Naive B cell (primary cell): Measurements from ENCODE around the gene AP1B1. TPM values are rescaled to one million over a fixed set of nuclear protein-coding genes. Genes with fewer than 3 reads are reported as not detected.
"Not testable (repeated sequence)": the region's sequence is repeated elsewhere in the genome, so short reads cannot be mapped to it uniquely, and the experiment has no call there.

Source experiments
- ATAC-seq, 2 donors: fragments of 150-1000 bp; cut with Tn5 transposase; 2 replicates each; pipeline ENCODE4 v1.10.0; 2021; ENCODE audit warnings: low read depth in 2 of 2, mild to moderate bottlenecking in 2 of 2, moderate library complexity in 2 of 2
- DNase-seq: peaks from one replicate; pipeline ENCODE4 v3.0.0; 2022
- H3K27ac Mint-ChIP-seq, 6 donors: one replicate each; pipeline ENCODE4 v1.8.0; 2020 to 2022; ENCODE audit warnings: mild to moderate bottlenecking in 6 of 6, mixed read lengths in 6 of 6, moderate library complexity in 5 of 6, inconsistent platforms in 2 of 6
- H3K27me3 Mint-ChIP-seq, 3 donors: one replicate each; pipeline ENCODE4 v1.8.0; 2021 to 2022; ENCODE audit warnings: mixed read lengths in 3 of 3, mild to moderate bottlenecking in 1 of 3
- H3K36me3 Mint-ChIP-seq, 2 donors: one replicate each; pipeline ENCODE4 v1.8.0; 2020 to 2022; ENCODE audit warnings: mixed read lengths in 2 of 2, inconsistent platforms in 1 of 2, mild to moderate bottlenecking in 1 of 2
- H3K4me1 Mint-ChIP-seq, 3 donors: one replicate each; pipeline ENCODE4 v1.8.0; 2020 to 2022; ENCODE audit warnings: mixed read lengths in 3 of 3, inconsistent platforms in 1 of 3, mild to moderate bottlenecking in 1 of 3, moderate library complexity in 1 of 3
- H3K4me3 Mint-ChIP-seq, 8 donors: one replicate each; pipeline ENCODE4 v1.8.0; 2020 to 2022; ENCODE audit warnings: mild to moderate bottlenecking in 8 of 8, mixed read lengths in 8 of 8, moderate library complexity in 8 of 8, inconsistent platforms in 2 of 8
- H3K9me3 Mint-ChIP-seq, 7 donors: one replicate each; pipeline ENCODE4 v1.8.0; 2020 to 2022; ENCODE audit warnings: mixed read lengths in 7 of 7, mild to moderate bottlenecking in 5 of 7, inconsistent platforms in 2 of 7, moderate library complexity in 1 of 7
- polyA plus RNA-seq, 6 donors: library from polyadenylated mRNA; unstranded; fragments of 300-500 nt; fragmentation: Illumina TruSeq; gene quantifications; one replicate each; pipeline ENCODE4 v1.2.3, GENCODE V29; 2021; ENCODE audit warnings: low read depth in 6 of 6

AP1B1 gene
- polyA plus RNA-seq, 6 donors from 2014 or later, result 27.4 to 72.0 (median 42.5) TPM

- Mint-ChIP-seq H3K4me1 (peaks cover 76 to 93% (median 91%) of the 10 kb centered on the region in 3 donors), H3K36me3 (peaks cover 7 to 25% of the 10 kb centered on the region in 2 donors), H3K4me3 (peak overlapping the region; percentile 36 to 87 (median 70)), H3K27ac (peak overlapping the region; percentile 26 to 99 (median 96)), H3K27me3 (no peaks in the 10 kb centered on the region), H3K9me3 (no peaks in the 10 kb centered on the region)
- DNase-seq, result no peak
- no peak for ATAC-seq
Observed at GRCh38 chr22:29382580-29383302, 5.6 kb downstream of the AP1B1 start.

DNA sequence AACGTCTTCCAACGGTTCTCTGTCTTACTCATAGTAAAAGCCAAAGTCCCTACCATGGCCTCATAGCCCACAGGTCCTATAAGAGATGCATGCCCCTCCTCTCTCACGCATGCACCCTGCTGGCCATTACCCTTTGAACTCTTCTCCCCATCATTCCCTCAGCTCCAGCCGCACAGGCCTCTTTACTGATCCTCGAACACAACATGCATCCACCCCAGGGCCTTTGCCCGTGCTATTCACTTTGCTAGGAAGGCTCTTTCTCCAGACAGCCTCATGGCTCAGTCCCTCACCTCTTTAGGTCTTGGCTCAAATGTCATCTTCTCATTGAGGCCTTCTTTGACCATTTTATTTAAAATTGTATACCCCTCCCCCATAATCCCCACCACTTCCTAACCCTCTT lies 7.5 kb downstream of the AP1B1 start:
- ATAC-seq (no peak), DNase-seq (no peak)
- peaks cover 70 to 92% (median 89%) of the 10 kb centered on the region in 3 donors for H3K4me1 Mint-ChIP-seq
- H3K9me3 Mint-ChIP-seq, result no peaks in the 10 kb centered on the region
- H3K36me3 Mint-ChIP-seq, result peaks cover 17 to 31% of the 10 kb centered on the region in 2 donors
- peak overlapping the region in 5 of 6 donors; percentile 61 to 98 (median 83) for H3K27ac Mint-ChIP-seq
- peak overlapping the region in 3 of 8 donors; percentile 26 to 51 (median 43) for H3K4me3 Mint-ChIP-seq
- no peaks in the 10 kb centered on the region for H3K27me3 Mint-ChIP-seq

DNA sequence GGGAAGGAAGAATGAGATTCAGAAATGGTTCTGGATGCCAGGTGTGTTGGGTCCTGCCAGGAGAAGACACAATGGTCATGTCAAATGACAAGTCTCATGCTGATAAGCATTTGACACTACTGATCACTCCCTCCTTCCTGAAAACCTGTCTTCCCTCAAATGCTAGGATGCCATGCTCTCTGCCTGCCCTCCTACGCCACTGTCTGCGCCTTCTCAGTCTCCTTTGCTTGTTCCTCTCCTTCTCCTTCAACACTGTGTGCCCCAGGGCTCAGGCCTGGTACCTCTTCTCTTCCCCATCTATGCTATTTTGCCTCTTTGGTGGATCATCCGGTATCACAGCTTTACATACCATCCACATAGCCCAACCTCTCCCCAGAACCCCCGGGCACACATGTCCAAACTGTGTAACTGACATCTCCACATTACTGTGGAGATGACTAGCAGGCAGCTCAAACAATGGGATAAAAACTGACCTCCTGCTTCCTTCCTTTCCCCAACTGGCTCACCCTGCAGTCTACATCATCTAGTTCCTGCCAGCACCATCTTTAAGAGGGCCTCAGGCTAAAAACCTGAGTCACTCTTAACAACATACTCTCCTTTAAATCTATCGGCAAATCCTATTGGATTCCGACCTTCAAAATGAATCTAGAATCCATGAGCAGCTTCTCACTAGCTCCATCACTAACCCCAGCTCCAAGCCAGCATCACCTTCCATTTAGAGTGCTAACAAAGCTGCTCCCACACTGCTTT lies 8.2 kb downstream of the AP1B1 start:
- Mint-ChIP-seq H3K36me3 (peaks cover 20 to 38% of the 10 kb centered on the region in 2 donors), H3K4me3 (peak overlapping the region in 4 of 8 donors; percentile 41 to 65 (median 49)), H3K4me1 (peaks cover 72 to 92% (median 89%) of the 10 kb centered on the region in 3 donors), H3K27me3 (no peaks in the 10 kb centered on the region), H3K9me3 (no peaks in the 10 kb centered on the region), H3K27ac (peak overlapping the region; percentile 70 to 98 (median 86))
- ATAC-seq, result no peak
- DNase-seq, result no peak

DNA sequence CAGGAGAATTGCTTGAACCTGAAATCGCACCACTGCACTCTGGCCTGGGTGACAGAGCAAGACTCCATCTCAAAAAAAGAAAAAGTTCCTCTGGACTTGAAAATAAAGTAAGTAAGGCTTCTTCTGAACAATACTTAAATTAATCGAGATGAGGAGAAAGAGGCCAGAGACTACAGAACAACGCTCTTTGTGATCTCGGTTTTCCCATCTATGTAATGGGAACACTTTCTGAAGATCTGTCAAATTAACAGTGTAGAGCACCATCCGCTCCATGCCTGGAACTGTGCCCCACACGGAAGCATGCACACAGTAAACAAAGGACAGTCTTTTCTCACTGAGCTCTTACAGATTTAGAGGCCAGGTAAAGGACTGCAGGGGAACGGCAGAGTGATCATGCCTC lies 9.1 kb downstream of the AP1B1 start:
- Mint-ChIP-seq H3K36me3 (peaks cover 20 to 31% of the 10 kb centered on the region in 2 donors), H3K9me3 (no peaks in the 10 kb centered on the region), H3K27me3 (no peaks in the 10 kb centered on the region), H3K4me3 (peak overlapping the region in 2 of 8 donors; percentile 7 to 54), H3K27ac (peak overlapping the region; percentile 39 to 98 (median 90)), H3K4me1 (peaks cover 66 to 92% (median 81%) of the 10 kb centered on the region in 3 donors)
- DNase-seq, result no peak
- no peak for ATAC-seq

DNA sequence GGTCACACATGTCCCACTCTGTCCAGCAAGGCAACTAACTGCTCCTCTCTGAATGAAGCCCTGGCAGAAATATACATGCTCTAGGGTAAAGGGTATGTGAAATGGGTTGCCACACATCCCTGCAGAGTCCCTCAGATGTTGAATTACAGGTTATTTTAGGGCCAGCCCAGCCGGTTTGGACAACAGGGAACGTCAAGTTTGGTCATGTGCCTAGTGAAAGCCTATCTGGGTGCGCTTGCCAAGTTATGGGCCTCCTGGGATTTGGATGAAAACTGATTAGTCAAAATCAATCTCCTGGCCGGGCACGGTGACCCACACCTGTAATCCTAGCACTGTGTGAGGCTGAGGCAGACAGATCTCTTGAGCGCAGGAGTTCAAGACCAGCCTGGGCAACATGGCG lies 10.4 kb downstream of the AP1B1 start:
- H3K27ac Mint-ChIP-seq, result peak overlapping the region in 3 of 6 donors; percentile 49 to 62 (median 49)
- no peak for ATAC-seq
- no peak for DNase-seq
- H3K9me3 Mint-ChIP-seq, result no peaks in the 10 kb centered on the region
- H3K36me3 Mint-ChIP-seq, result peaks cover 20 to 31% of the 10 kb centered on the region in 2 donors
- H3K4me1 Mint-ChIP-seq, result peaks cover 58 to 90% (median 74%) of the 10 kb centered on the region in 3 donors
- no peak overlapping the region for H3K4me3 Mint-ChIP-seq
- no peaks in the 10 kb centered on the region for H3K27me3 Mint-ChIP-seq

- H3K27ac Mint-ChIP-seq, result peak overlapping the region in 3 of 6 donors; percentile 36 to 90 (median 84)
- not testable (repeated sequence) for H3K9me3 Mint-ChIP-seq
- peaks cover 20 to 31% of the 10 kb centered on the region in 2 donors for H3K36me3 Mint-ChIP-seq
Observed at GRCh38 chr22:29376705-29377104, 11.7 kb downstream of the AP1B1 start.

GRCh38 chr22:29375398-29376076 lies 12.8 kb downstream of the AP1B1 start:
- ATAC-seq, result no peak
- peak overlapping the region in 1 of 8 donors; percentile 7 for H3K4me3 Mint-ChIP-seq
- peaks cover 21 to 25% of the 10 kb centered on the region in 2 donors for H3K36me3 Mint-ChIP-seq
- H3K4me1 Mint-ChIP-seq, result peaks cover 46 to 89% (median 74%) of the 10 kb centered on the region in 3 donors
- peak overlapping the region in 5 of 6 donors; percentile 69 to 89 (median 84) for H3K27ac Mint-ChIP-seq
- H3K27me3 Mint-ChIP-seq, result no peaks in the 10 kb centered on the region
- no peak for DNase-seq
- H3K9me3 Mint-ChIP-seq, result no peaks in the 10 kb centered on the region

More at GRCh38 chr22:29376705-29377104, 11.7 kb downstream of the AP1B1 start:
- H3K27me3 Mint-ChIP-seq, DNase-seq, ATAC-seq, H3K4me3 Mint-ChIP-seq: not testable (repeated sequence)
- peaks cover 50 to 89% (median 74%) of the 10 kb centered on the region in 3 donors for H3K4me1 Mint-ChIP-seq

DNA sequence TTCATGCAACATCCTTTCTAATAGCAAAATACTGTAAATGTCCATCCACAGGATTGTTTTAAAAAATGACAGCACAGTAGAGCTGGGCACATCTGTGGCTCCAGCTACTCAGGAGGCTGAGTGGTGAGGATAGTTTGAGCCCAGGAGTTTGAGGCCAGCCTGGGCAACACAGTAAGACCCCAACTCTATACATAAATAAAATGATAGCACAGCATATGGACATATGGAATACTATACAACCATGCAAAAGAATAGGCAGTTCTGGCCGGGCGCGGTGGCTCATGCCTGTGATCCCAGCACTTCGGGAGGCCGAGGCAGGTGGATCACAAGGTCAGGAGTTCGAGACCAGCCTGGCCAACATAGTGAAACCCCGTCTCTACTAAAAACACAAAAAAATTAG lies 13.6 kb downstream of the AP1B1 start:
- not testable (repeated sequence) for H3K27me3 Mint-ChIP-seq, DNase-seq, H3K9me3 Mint-ChIP-seq, ATAC-seq
- H3K4me1 Mint-ChIP-seq, result peaks cover 42 to 89% (median 74%) of the 10 kb centered on the region in 3 donors
- peak overlapping the region in 2 of 6 donors; percentile 29 to 84 for H3K27ac Mint-ChIP-seq
- peak overlapping the region in 1 of 8 donors; percentile 42 for H3K4me3 Mint-ChIP-seq
- peaks cover 14 to 20% of the 10 kb centered on the region in 2 donors for H3K36me3 Mint-ChIP-seq

GRCh38 chr22:29374401-29374800 lies 14.0 kb downstream of the AP1B1 start:
- H3K27me3 Mint-ChIP-seq, result no peaks in the 10 kb centered on the region
- H3K27ac Mint-ChIP-seq, result no peak overlapping the region
- DNase-seq, result no peak
- H3K36me3 Mint-ChIP-seq, result peaks cover 14 to 20% of the 10 kb centered on the region in 2 donors
- H3K4me1 Mint-ChIP-seq, result peaks cover 38 to 89% (median 74%) of the 10 kb centered on the region in 3 donors
- no peaks in the 10 kb centered on the region for H3K9me3 Mint-ChIP-seq
- ATAC-seq, result no peak
- H3K4me3 Mint-ChIP-seq, result no peak overlapping the region

DNA sequence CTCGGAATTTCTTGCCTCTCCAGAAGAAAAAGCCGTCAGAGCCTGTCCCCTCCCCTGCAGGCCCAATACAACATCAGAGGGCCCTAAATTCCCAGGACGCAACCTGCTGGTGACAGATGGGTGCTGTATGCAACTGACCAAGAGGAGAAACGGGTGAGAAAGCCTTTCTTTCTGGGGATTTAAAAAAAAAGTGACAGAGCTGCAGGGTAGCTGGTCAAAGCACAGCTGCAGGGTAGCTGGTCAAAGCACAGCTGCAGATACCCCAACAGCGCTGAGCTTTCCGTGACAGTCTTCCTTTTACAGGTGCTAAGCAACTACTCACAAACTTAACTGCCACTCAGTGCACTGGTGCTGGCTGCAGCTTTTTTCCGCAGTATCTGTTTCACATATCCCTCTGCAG lies 17.8 kb downstream of the AP1B1 start:
- H3K4me1 Mint-ChIP-seq, result peaks cover 28 to 91% (median 73%) of the 10 kb centered on the region in 3 donors
- H3K36me3 Mint-ChIP-seq, result peaks cover 7 to 11% of the 10 kb centered on the region in 2 donors
- no peaks in the 10 kb centered on the region for H3K27me3 Mint-ChIP-seq
- H3K4me3 Mint-ChIP-seq, result peak overlapping the region in 7 of 8 donors; percentile 55 to 87 (median 74)
- H3K27ac Mint-ChIP-seq, result peak overlapping the region in 3 of 6 donors; percentile 62 to 77 (median 69)
- DNase-seq (no peak), ATAC-seq (peak; percentile 37 to 57)
- no peaks in the 10 kb centered on the region for H3K9me3 Mint-ChIP-seq

- H3K4me3 Mint-ChIP-seq, result peak overlapping the region in 2 of 8 donors; percentile 9 to 39
- DNase-seq (no peak), ATAC-seq (no peak)
- H3K27me3 Mint-ChIP-seq, result no peaks in the 10 kb centered on the region
- peaks cover 6 to 7% of the 10 kb centered on the region in 2 donors for H3K36me3 Mint-ChIP-seq
- no peaks in the 10 kb centered on the region for H3K9me3 Mint-ChIP-seq
- H3K4me1 Mint-ChIP-seq, result peaks cover 32 to 91% (median 77%) of the 10 kb centered on the region in 3 donors
- peak overlapping the region in 3 of 6 donors; percentile 26 to 77 (median 62) for H3K27ac Mint-ChIP-seq
Observed at GRCh38 chr22:29369460-29369859, 18.9 kb downstream of the AP1B1 start.

GRCh38 chr22:29359469-29359868 lies 28.9 kb downstream of the AP1B1 start:
- Mint-ChIP-seq H3K27ac (peak overlapping the region in 3 of 6 donors; percentile 68 to 84 (median 81)), H3K36me3 (peaks cover 10 to 11% of the 10 kb centered on the region in 2 donors), H3K27me3 (no peaks in the 10 kb centered on the region), H3K9me3 (no peaks in the 10 kb centered on the region), H3K4me3 (no peak overlapping the region), H3K4me1 (peaks cover 18 to 41% (median 20%) of the 10 kb centered on the region in 3 donors)
- DNase-seq (no peak), ATAC-seq (no peak)
